K562 (cell line): Measurements from ENCODE around the gene LRRC74B. TPM values are rescaled to one million over a fixed set of nuclear protein-coding genes. Genes with fewer than 3 reads are reported as not detected.

Source experiments
- ADNP ChIP-seq: fragments of 200-800 bp; sonication (Bioruptor generic); IDR thresholded peaks from 2 replicates; pipeline ENCODE4 v1.6.1; 2016; ENCODE audit warnings: missing genetic modification characterization, missing compliant biosample characterization
- ARID3A ChIP-seq: IDR thresholded peaks from 2 replicates; pipeline ENCODE4 v1.6.1; 2012; ENCODE audit warnings: low read depth, low read length, improper control_type of control experiment, borderline replicate concordance
- BDP1 ChIP-seq: IDR thresholded peaks from 3 replicates; pipeline ENCODE4 v1.6.1; 2011; ENCODE audit not compliant: insufficient read length, insufficient read depth
- FIP1L1 ChIP-seq: fragments of 200-400 bp; formaldehyde crosslinking; IDR thresholded peaks from 2 replicates; pipeline ENCODE4 v1.6.1; 2018; ENCODE audit warnings: mild to moderate bottlenecking, low read depth, low read length; ENCODE audit not compliant: poor library complexity, severe bottlenecking
- HMGN3 ChIP-seq: IDR thresholded peaks from 2 replicates; pipeline ENCODE4 v1.6.1; 2011; ENCODE audit warnings: borderline replicate concordance, low read depth, mild to moderate bottlenecking, mixed read lengths, low read length; ENCODE audit not compliant: insufficient read length; ENCODE audit errors: extremely low read depth
- ILK ChIP-seq: fragments of 450-650 bp; IDR thresholded peaks from 2 replicates; pipeline ENCODE4 v1.6.1; 2016; ENCODE audit warnings: missing genetic modification characterization, low read depth, mild to moderate bottlenecking, missing compliant biosample characterization, moderate library complexity, borderline replicate concordance
- KLF10 ChIP-seq: fragments of 250-450 bp; sonication (Bioruptor Pico); IDR thresholded peaks from 2 replicates; pipeline ENCODE4 v1.6.1; 2021; ENCODE audit warnings: matching md5 sums
- MEIS2 ChIP-seq: fragments of 450-650 bp; IDR thresholded peaks from 2 replicates; pipeline ENCODE4 v1.6.1; 2014; ENCODE audit warnings: mild to moderate bottlenecking; ENCODE audit not compliant: partially characterized antibody
- NBN ChIP-seq: fragments of 450-650 bp; IDR thresholded peaks from 2 replicates; pipeline ENCODE4 v1.6.1; 2016; ENCODE audit warnings: low read depth, mild to moderate bottlenecking
- NRF1 ChIP-seq, 2 experiments: fragments of 450-650 bp; IDR thresholded peaks in 1 of 2; conservative IDR thresholded peaks in 1 of 2; 2 replicates each; pipeline ENCODE4 v1.6.1; 2014; ENCODE audit warnings: mild to moderate bottlenecking in 2 of 2
- RAD51 ChIP-seq: fragments of 450-650 bp; IDR thresholded peaks from 2 replicates; pipeline ENCODE4 v1.7.1; 2016; ENCODE audit warnings: low read depth, mild to moderate bottlenecking, borderline replicate concordance
- RBM25 ChIP-seq: fragments of 200-400 bp; formaldehyde crosslinking; IDR thresholded peaks from 2 replicates; pipeline ENCODE4 v1.6.1; 2018; ENCODE audit warnings: low read length, low read depth, moderate library complexity; ENCODE audit not compliant: severe bottlenecking
- RFX1 ChIP-seq: fragments of 450-650 bp; IDR thresholded peaks from 2 replicates; pipeline ENCODE4 v1.6.1; 2016; ENCODE audit warnings: mild to moderate bottlenecking, moderate library complexity
- RFX5 ChIP-seq: IDR thresholded peaks from 2 replicates; pipeline ENCODE4 v1.6.1; 2011; ENCODE audit warnings: low read depth, mild to moderate bottlenecking, improper control_type of control experiment, low read length
- RUNX1 ChIP-seq: sonication (generic); IDR thresholded peaks from 2 replicates; pipeline ENCODE4 v1.6.1; 2016; ENCODE audit warnings: antibody characterized with exemption, low read depth
- SFPQ ChIP-seq: fragments of 200-400 bp; formaldehyde crosslinking; IDR thresholded peaks from 2 replicates; pipeline ENCODE4 v1.6.1; 2017; ENCODE audit warnings: mild to moderate bottlenecking, low read depth, low read length, moderate library complexity
- TRIM24 ChIP-seq, 2 experiments: fragments of 450-650 bp; IDR thresholded peaks; 2 replicates each; pipeline ENCODE4 v1.6.1; 2016
- TRIM28 ChIP-seq: fragments of 450-650 bp; IDR thresholded peaks from 2 replicates; pipeline ENCODE4 v1.6.1; 2017
- ZBED1 ChIP-seq: IDR thresholded peaks from 2 replicates; pipeline ENCODE4 v1.6.1; 2014
- ZBTB8A ChIP-seq: fragments of 450-650 bp; IDR thresholded peaks from 2 replicates; pipeline ENCODE4 v1.6.1; 2018; ENCODE audit warnings: mild to moderate bottlenecking, moderate library complexity; ENCODE audit not compliant: partially characterized antibody
- ZNF121 ChIP-seq: sonication (generic); formaldehyde crosslinking; conservative IDR thresholded peaks from 2 replicates; pipeline ENCODE4 v1.8.0; 2022; ENCODE audit warnings: missing genetic modification reagents
- ZNF165 ChIP-seq: fragments of 250-450 bp; sonication (Bioruptor Pico); IDR thresholded peaks from 2 replicates; pipeline ENCODE4 v1.4.0; 2020; ENCODE audit warnings: borderline replicate concordance
- ZNF3 ChIP-seq: fragments of 250-450 bp; sonication (Bioruptor Pico); IDR thresholded peaks from 2 replicates; pipeline ENCODE4 v1.5.0; 2021; ENCODE audit warnings: mild to moderate bottlenecking, moderate library complexity
- ZNF589 ChIP-seq: fragments of 200-800 bp; sonication (Bioruptor generic); IDR thresholded peaks from 2 replicates; pipeline ENCODE4 v1.6.1; 2016; ENCODE audit warnings: low read depth, missing genetic modification characterization, missing compliant biosample characterization
- ZNF740 ChIP-seq, 3 experiments: fragments of 200-800 bp in 1 of 3; sonication (Bioruptor generic) in 1 of 3; sonication (generic) in 1 of 3; formaldehyde crosslinking in 1 of 3; IDR thresholded peaks; 2 replicates each; pipeline versions ENCODE4 v1.6.1 to v1.8.0; 2016 to 2022; ENCODE audit warnings: mild to moderate bottlenecking in 2 of 3, missing compliant biosample characterization in 2 of 3, missing genetic modification characterization in 2 of 3, missing genetic modification reagents in 1 of 3
- polyA plus RNA-seq, 8 experiments: library from polyadenylated mRNA; depleted of rRNA in 4 of 8; stranded (reverse) in 5 of 8; unstranded in 3 of 8; fragments of >200 nt; fragmentation: Nextera tagmentation in 2 of 8; fragmentation: Illumina TruSeq in 1 of 8; extraction: Ambion mirVana in 2 of 8; extraction: Trizol in 1 of 8; gene quantifications; 2 replicates each; pipeline versions ENCODE4 v1.2.1 to v1.2.3, GENCODE V29; 2011 to 2014; ENCODE audit warnings: inconsistent platforms in 1 of 8, missing spikeins in 1 of 8
- total RNA-seq, 7 experiments: library from RNA; depleted of rRNA in 6 of 7; stranded (reverse); fragments of >200 nt in 6 of 7; fragmentation: Illumina TruSeq in 2 of 7; extraction: Trizol in 2 of 7; gene quantifications; 2 replicates each; pipeline versions ENCODE4 v1.2.1 to v1.2.3, GENCODE V29; 2011 to 2021; ENCODE audit warnings: low replicate concordance in 1 of 7

The LRRC74B gene
- total and polyA plus RNA-seq, 9 of the 15 experiments (the other 6 are each of a cell fraction or from before 2014, with no cell fraction given) = not detected

- TF ChIP-seq KLF10 (CRISPR knock-in tag) (no peak), ILK (no peak), RFX5 (no peak), ZNF121 (no peak), ARID3A (no peak), ADNP (tag) (no peak), RUNX1 (no peak), HMGN3 (peak; percentile 96), RFX1 (no peak), NBN (no peak), SFPQ (no peak), ZNF165 (CRISPR knock-in tag) (peak; percentile 80; the same call in 1 of the 2 replicates), ZNF3 (CRISPR knock-in tag) (no peak), NRF1 (conservative IDR thresholded peaks at IDR 0.05 in 1 of 2, IDR thresholded peaks at IDR 0.05 in 1 of 2) (no peak), RBM25 (peak; percentile 100), ZNF589 (no peak), RAD51 (no peak), ZNF740 (CRISPR knock-in tag; IDR thresholded peaks at IDR 0.05) (peak; percentile 98), ZNF740 (tag; IDR thresholded peaks at IDR 0.05) (no peak; a peak in 2 of 4 replicates), FIP1L1 (no peak), MEIS2 (no peak), ZBED1 (no peak), TRIM28 (no peak), TRIM24 (IDR thresholded peaks at IDR 0.05) (no peak), ZBTB8A (no peak), BDP1 (no peak)
Measured at GRCh38 chr22:21045585-21046294, at the start of gene LRRC74B (continued).
